Activated T-helper 2 cell treated with anti-CD3 and anti-CD28 coated beads, Interferon-gamma antibody, Interleukin-2, Interleukin-4, amounts not matched to agents 10 μg/mL and 5 μg/mL and 100 μg/mL, durations not matched to agents 14 hours and 24 hours and 36 hours (primary cell): Measurements from ENCODE around the gene COPB2. TPM values are rescaled to one million over a fixed set of nuclear protein-coding genes. Genes with fewer than 3 reads are reported as not detected.

Experiments
- DNase-seq: peaks from one replicate; pipeline ENCODE4 v3.0.0; 2021; ENCODE audit warnings: low spot score
- H3K27ac Mint-ChIP-seq: one replicate; pipeline ENCODE4 v1.8.0; 2021; ENCODE audit warnings: mixed read lengths
- H3K27me3 Mint-ChIP-seq: one replicate; pipeline ENCODE4 v1.8.0; 2021; ENCODE audit warnings: low read depth, mixed read lengths
- H3K36me3 Mint-ChIP-seq: one replicate; pipeline ENCODE4 v1.8.0; 2021; ENCODE audit warnings: low read depth, mixed read lengths
- H3K4me1 Mint-ChIP-seq: one replicate; pipeline ENCODE4 v1.8.0; 2021; ENCODE audit warnings: low read depth, mixed read lengths
- H3K4me3 Mint-ChIP-seq: one replicate; pipeline ENCODE4 v1.8.0; 2021; ENCODE audit warnings: low read depth, mild to moderate bottlenecking, moderate library complexity, mixed read lengths
- H3K9me3 Mint-ChIP-seq: one replicate; pipeline ENCODE4 v1.8.0; 2021; ENCODE audit warnings: mixed read lengths
- intact Hi-C: fragments of 100-400 bp; cut with micrococcal nuclease; formaldehyde crosslinking; loops from one replicate; pipeline ENCODE4 v1.15.1; 2023
- total RNA-seq: library from RNA; stranded (reverse); gene quantifications from 2 replicates; pipeline ENCODE4 v1.2.3, GENCODE V29; 2022

The COPB2 gene
- total RNA-seq, result 119 and 120 TPM in 2 replicates

- peak within 1 kb of the TSS; percentile 98 for H3K27ac Mint-ChIP-seq
- intact Hi-C loops, result loop anchor here (1.0 to 5.0 kb wide), 4 partner anchors 31 to 474 kb away; partner anchors contain the start of gene NMNAT3
- H3K36me3 Mint-ChIP-seq, result peaks cover 17% of the 10 kb centered on the region
- peak within 1 kb of the TSS; percentile 97 for H3K4me3 Mint-ChIP-seq
- peaks cover 3% of the 10 kb centered on the region for H3K27me3 Mint-ChIP-seq
- peak; percentile 94 for DNase-seq
- H3K4me1 Mint-ChIP-seq, result peaks cover 39% of the 10 kb centered on the region
- no peaks in the 10 kb centered on the region for H3K9me3 Mint-ChIP-seq
Measured at GRCh38 chr3:139389552-139390368, at the start of gene COPB2. Gene COPB2 (minus strand): TSS chr3:139389647. CDS start chr3:139389550, 97 bp downstream.

- H3K27ac Mint-ChIP-seq, result no peak overlapping the region
- no peaks in the 10 kb centered on the region for H3K9me3 Mint-ChIP-seq
- no peaks in the 10 kb centered on the region for H3K27me3 Mint-ChIP-seq
- H3K4me3 Mint-ChIP-seq, result no peak overlapping the region
- H3K4me1 Mint-ChIP-seq, result no peaks in the 10 kb centered on the region
- intact Hi-C loops, result no loop called here
- no peaks in the 10 kb centered on the region for H3K36me3 Mint-ChIP-seq
- no peak for DNase-seq
Measured at GRCh38 chr3:139434764-139435307, 45.4 kb upstream of the COPB2 start.

GRCh38 chr3:139434228-139434627, 44.8 kb upstream of the COPB2 start:
- DNase-seq, result no peak
- H3K9me3 Mint-ChIP-seq, result no peaks in the 10 kb centered on the region
- no peak overlapping the region for H3K4me3 Mint-ChIP-seq
- no peak overlapping the region for H3K27ac Mint-ChIP-seq
- H3K27me3 Mint-ChIP-seq, result no peaks in the 10 kb centered on the region
- H3K4me1 Mint-ChIP-seq, result no peaks in the 10 kb centered on the region
- intact Hi-C loops, result no loop called here
- H3K36me3 Mint-ChIP-seq, result no peaks in the 10 kb centered on the region

GRCh38 chr3:139433089-139433488, 43.6 kb upstream of the COPB2 start:
- H3K27me3 Mint-ChIP-seq, result no peaks in the 10 kb centered on the region
- H3K4me3 Mint-ChIP-seq, result no peak overlapping the region
- H3K9me3 Mint-ChIP-seq, result no peaks in the 10 kb centered on the region
- H3K27ac Mint-ChIP-seq, result no peak overlapping the region
- intact Hi-C loops, result no loop called here
- no peaks in the 10 kb centered on the region for H3K36me3 Mint-ChIP-seq
- H3K4me1 Mint-ChIP-seq, result no peaks in the 10 kb centered on the region
- no peak for DNase-seq

- Mint-ChIP-seq H3K9me3 (no peaks in the 10 kb centered on the region), H3K4me3 (no peak overlapping the region), H3K27ac (no peak overlapping the region), H3K4me1 (no peaks in the 10 kb centered on the region), H3K27me3 (no peaks in the 10 kb centered on the region), H3K36me3 (no peaks in the 10 kb centered on the region)
- intact Hi-C loops, result no loop called here
- no peak for DNase-seq
Measured at GRCh38 chr3:139430493-139430892, 41.0 kb upstream of the COPB2 start.

GRCh38 chr3:139427283-139428060, 38.0 kb upstream of the COPB2 start:
- Mint-ChIP-seq H3K9me3 (no peaks in the 10 kb centered on the region), H3K4me1 (no peaks in the 10 kb centered on the region), H3K27ac (no peak overlapping the region), H3K36me3 (no peaks in the 10 kb centered on the region), H3K27me3 (no peaks in the 10 kb centered on the region), H3K4me3 (no peak overlapping the region)
- intact Hi-C loops, result loop anchor here (1.0 to 5.0 kb wide), 3 partner anchors 93 to 1435 kb away; partner anchors contain the start of gene CLSTN2
- no peak for DNase-seq

- intact Hi-C loops, result loop anchor here (2.0 to 5.0 kb wide), 2 partner anchors 511 to 1437 kb away; partner anchors contain the start of gene CLSTN2
- no peak for DNase-seq
- H3K27ac Mint-ChIP-seq, result no peak overlapping the region
- H3K4me3 Mint-ChIP-seq, result no peak overlapping the region
- no peaks in the 10 kb centered on the region for H3K36me3 Mint-ChIP-seq
- H3K27me3 Mint-ChIP-seq, result no peaks in the 10 kb centered on the region
- no peaks in the 10 kb centered on the region for H3K4me1 Mint-ChIP-seq
- no peaks in the 10 kb centered on the region for H3K9me3 Mint-ChIP-seq
Measured at GRCh38 chr3:139425745-139426400, 36.4 kb upstream of the COPB2 start.

GRCh38 chr3:139423232-139423631, 33.8 kb upstream of the COPB2 start:
- Mint-ChIP-seq H3K27ac (no peak overlapping the region), H3K27me3 (no peaks in the 10 kb centered on the region), H3K9me3 (no peaks in the 10 kb centered on the region), H3K36me3 (no peaks in the 10 kb centered on the region), H3K4me3 (no peak overlapping the region), H3K4me1 (no peaks in the 10 kb centered on the region)
- DNase-seq, result no peak
- intact Hi-C loops, result no loop called here

GRCh38 chr3:139421460-139421859, 32.0 kb upstream of the COPB2 start:
- intact Hi-C loops, result no loop called here
- no peak overlapping the region for H3K27ac Mint-ChIP-seq
- H3K9me3 Mint-ChIP-seq, result peaks cover 4% of the 10 kb centered on the region
- H3K36me3 Mint-ChIP-seq, result no peaks in the 10 kb centered on the region
- H3K4me1 Mint-ChIP-seq, result no peaks in the 10 kb centered on the region
- DNase-seq, result no peak
- H3K27me3 Mint-ChIP-seq, result peaks cover 9% of the 10 kb centered on the region
- no peak overlapping the region for H3K4me3 Mint-ChIP-seq

- Mint-ChIP-seq H3K4me3 (no peak overlapping the region), H3K36me3 (no peaks in the 10 kb centered on the region), H3K27ac (no peak overlapping the region), H3K9me3 (peaks cover 8% of the 10 kb centered on the region), H3K27me3 (peaks cover 10% of the 10 kb centered on the region), H3K4me1 (no peaks in the 10 kb centered on the region)
- DNase-seq, result no peak
- intact Hi-C loops, result no loop called here
Measured at GRCh38 chr3:139421040-139421439, 31.6 kb upstream of the COPB2 start.

GRCh38 chr3:139418144-139418543, 28.7 kb upstream of the COPB2 start:
- peaks cover 10% of the 10 kb centered on the region for H3K27me3 Mint-ChIP-seq
- intact Hi-C loops, result no loop called here
- H3K4me1 Mint-ChIP-seq, result no peaks in the 10 kb centered on the region
- peaks cover 22% of the 10 kb centered on the region for H3K9me3 Mint-ChIP-seq
- H3K4me3 Mint-ChIP-seq, result no peak overlapping the region
- no peak overlapping the region for H3K27ac Mint-ChIP-seq
- DNase-seq, result no peak
- no peaks in the 10 kb centered on the region for H3K36me3 Mint-ChIP-seq

GRCh38 chr3:139416275-139416674, 26.8 kb upstream of the COPB2 start:
- Mint-ChIP-seq H3K9me3 (peaks cover 27% of the 10 kb centered on the region), H3K4me1 (no peaks in the 10 kb centered on the region), H3K4me3 (no peak overlapping the region), H3K27me3 (peaks cover 10% of the 10 kb centered on the region), H3K27ac (no peak overlapping the region), H3K36me3 (no peaks in the 10 kb centered on the region)
- intact Hi-C loops, result no loop called here
- no peak for DNase-seq
